HepG2 (cell line): Measurements from ENCODE around the gene CCDC142. TPM values are rescaled to one million over a fixed set of nuclear protein-coding genes. Genes with fewer than 3 reads are reported as not detected.
A peak's percentile ranks its signal among the peaks of the same experiment; 100 is the strongest.

Source experiments
- CAMTA2 ChIP-seq: sonication (generic); formaldehyde crosslinking; IDR thresholded peaks from 2 replicates; pipeline ENCODE4 v1.4.0; 2020; ENCODE audit warnings: mild to moderate bottlenecking, missing genetic modification reagents, borderline replicate concordance
- CBX2 ChIP-seq, 2 experiments: fragments of 200-600 bp in 1 of 2; sonication (generic); formaldehyde crosslinking in 1 of 2; IDR thresholded peaks; 2 replicates each; pipeline versions ENCODE4 v1.7.0 to v1.8.1; 2018 to 2022; ENCODE audit warnings: low read depth in 2 of 2, low read length in 1 of 2, mild to moderate bottlenecking in 1 of 2, missing genetic modification reagents in 1 of 2
- HNF4G ChIP-seq, 2 experiments: sonication (generic) in 1 of 2; formaldehyde crosslinking in 1 of 2; IDR thresholded peaks; 2 replicates each; pipeline versions ENCODE4 v1.4.0 to v1.6.1; 2011 to 2020; ENCODE audit warnings: borderline replicate concordance in 2 of 2, low read depth in 2 of 2, mild to moderate bottlenecking in 2 of 2, low read length in 1 of 2, missing genetic modification reagents in 1 of 2, moderate library complexity in 1 of 2
- MXI1 ChIP-seq: IDR thresholded peaks from 3 replicates; pipeline ENCODE4 v1.6.1; 2012; ENCODE audit warnings: low read depth, low read length, inconsistent platforms, borderline replicate concordance
- NCOA1 ChIP-seq: sonication (generic); formaldehyde crosslinking; IDR thresholded peaks from 2 replicates; pipeline ENCODE4 v1.9.0; 2021; ENCODE audit warnings: missing genetic modification reagents
- NFIB ChIP-seq: sonication (generic); formaldehyde crosslinking; IDR thresholded peaks from 2 replicates; pipeline ENCODE4 v1.9.0; 2021; ENCODE audit warnings: missing genetic modification reagents, mild to moderate bottlenecking, borderline replicate concordance
- PRPF4 ChIP-seq: fragments of 200-400 bp; formaldehyde crosslinking; IDR thresholded peaks from 2 replicates; pipeline ENCODE4 v1.6.1; 2016; ENCODE audit warnings: low read length, low read depth; ENCODE audit not compliant: poor library complexity, severe bottlenecking
- RBM22 ChIP-seq: fragments of 200-400 bp; formaldehyde crosslinking; optimal IDR thresholded peaks from 2 replicates; pipeline ENCODE3; 2017; ENCODE audit warnings: mild to moderate bottlenecking, low read length, moderate library complexity
- REXO4 ChIP-seq: sonication (generic); formaldehyde crosslinking; IDR thresholded peaks from 2 replicates; pipeline ENCODE4 v1.8.0; 2022; ENCODE audit warnings: missing genetic modification reagents, mild to moderate bottlenecking, borderline replicate concordance
- SNRNP70 ChIP-seq: fragments of 200-400 bp; formaldehyde crosslinking; IDR thresholded peaks from 2 replicates; pipeline ENCODE4 v1.6.1; 2017; ENCODE audit warnings: mild to moderate bottlenecking, low read depth, low read length, moderate library complexity
- TARDBP ChIP-seq: sonication (generic); formaldehyde crosslinking; IDR thresholded peaks from 2 replicates; pipeline ENCODE4 v1.8.0; 2022; ENCODE audit warnings: mild to moderate bottlenecking, missing genetic modification reagents
- ZNF232 ChIP-seq: sonication (generic); formaldehyde crosslinking; IDR thresholded peaks from 2 replicates; pipeline ENCODE4 v1.4.0; 2020; ENCODE audit warnings: missing genetic modification reagents, borderline replicate concordance
- ZNF333 ChIP-seq: sonication (generic); formaldehyde crosslinking; IDR thresholded peaks from 2 replicates; pipeline ENCODE4 v1.4.0; 2020; ENCODE audit warnings: mild to moderate bottlenecking, missing genetic modification reagents, borderline replicate concordance
- ZNF382 ChIP-seq: sonication (generic); formaldehyde crosslinking; IDR thresholded peaks from 2 replicates; pipeline ENCODE4 v1.5.0; 2020; ENCODE audit warnings: missing genetic modification reagents, mild to moderate bottlenecking, borderline replicate concordance
- polyA plus RNA-seq, 8 experiments: library from polyadenylated mRNA; depleted of rRNA in 3 of 8; stranded (reverse) in 7 of 8; unstranded in 1 of 8; fragments of >200 nt; fragmentation: Illumina TruSeq in 4 of 8; extraction: Trizol in 4 of 8; gene quantifications; 2 replicates each; pipeline versions ENCODE4 v1.2.1 to v1.2.3, GENCODE V29; 2011 to 2016; ENCODE audit warnings: low read depth in 4 of 8, missing spikeins in 1 of 8, mixed read lengths in 1 of 8; ENCODE audit not compliant: insufficient read depth in 1 of 8
- total RNA-seq, 5 experiments: library from RNA; depleted of rRNA; stranded (reverse); fragments of >200 nt; fragmentation: Illumina TruSeq; extraction: Trizol; gene quantifications; 2 replicates each; pipeline ENCODE4 v1.2.3, GENCODE V29; 2016; ENCODE audit warnings: low read depth in 1 of 5
- TF ChIP-seq, protein P1 (sequence below): sonication (generic); formaldehyde crosslinking; IDR thresholded peaks from 2 replicates; pipeline ENCODE4 v1.5.1; 2020; ENCODE audit warnings: mild to moderate bottlenecking, moderate library complexity, missing genetic modification reagents
- TF ChIP-seq, protein P2 (sequence below): sonication (generic); formaldehyde crosslinking; IDR thresholded peaks from 2 replicates; pipeline ENCODE4 v1.8.1; 2022; ENCODE audit warnings: low read depth, mild to moderate bottlenecking, missing genetic modification reagents
- TF ChIP-seq, protein P3 (sequence below): sonication (generic); formaldehyde crosslinking; IDR thresholded peaks from 2 replicates; pipeline ENCODE4 v1.4.0; 2020; ENCODE audit warnings: mild to moderate bottlenecking, missing genetic modification reagents, borderline replicate concordance

Gene CCDC142
- total and polyA plus RNA-seq, 2 of the 13 experiments (the other 11 are each of a cell fraction or from before 2014, with no cell fraction given): 14.7 to 30.4 TPM

DNA sequence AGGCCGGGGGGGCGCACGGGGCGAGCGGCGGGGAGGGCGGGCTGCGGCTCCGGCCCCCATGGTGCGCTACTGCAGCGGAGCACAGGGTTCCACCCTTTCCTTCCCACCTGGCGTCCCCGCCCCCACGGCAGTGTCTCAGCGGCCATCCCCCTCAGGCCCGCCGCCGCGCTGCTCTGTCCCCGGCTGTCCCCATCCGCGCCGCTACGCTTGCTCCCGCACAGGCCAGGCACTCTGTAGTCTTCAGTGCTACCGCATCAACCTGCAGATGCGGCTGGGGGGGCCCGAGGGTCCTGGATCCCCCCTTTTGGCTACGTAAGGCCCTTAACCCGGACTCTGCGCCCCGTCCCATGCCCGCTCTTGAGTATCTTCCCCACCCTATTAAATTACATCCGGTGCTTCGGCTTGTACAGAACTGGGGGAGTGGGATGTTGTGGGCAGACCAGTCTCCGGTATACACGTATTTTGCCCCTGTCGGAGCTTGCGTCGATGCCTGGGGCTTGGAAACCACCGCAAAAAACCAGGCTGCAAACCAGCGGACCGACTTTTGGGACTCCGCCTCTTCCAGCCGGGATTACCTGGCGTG, 25.2 kb downstream of the CCDC142 start (continued):
- TF ChIP-seq, protein P1, sequence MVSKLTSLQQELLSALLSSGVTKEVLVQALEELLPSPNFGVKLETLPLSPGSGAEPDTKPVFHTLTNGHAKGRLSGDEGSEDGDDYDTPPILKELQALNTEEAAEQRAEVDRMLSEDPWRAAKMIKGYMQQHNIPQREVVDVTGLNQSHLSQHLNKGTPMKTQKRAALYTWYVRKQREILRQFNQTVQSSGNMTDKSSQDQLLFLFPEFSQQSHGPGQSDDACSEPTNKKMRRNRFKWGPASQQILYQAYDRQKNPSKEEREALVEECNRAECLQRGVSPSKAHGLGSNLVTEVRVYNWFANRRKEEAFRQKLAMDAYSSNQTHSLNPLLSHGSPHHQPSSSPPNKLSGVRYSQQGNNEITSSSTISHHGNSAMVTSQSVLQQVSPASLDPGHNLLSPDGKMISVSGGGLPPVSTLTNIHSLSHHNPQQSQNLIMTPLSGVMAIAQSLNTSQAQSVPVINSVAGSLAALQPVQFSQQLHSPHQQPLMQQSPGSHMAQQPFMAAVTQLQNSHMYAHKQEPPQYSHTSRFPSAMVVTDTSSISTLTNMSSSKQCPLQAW (CRISPR knock-in tag): peak; percentile 59; the same call in 1 of the 2 replicates
- TF ChIP-seq ZNF333 (CRISPR knock-in tag): peak; percentile 30
- no peak for TF ChIP-seq ZNF382
- peak; percentile 30; the same call in 1 of the 2 replicates for TF ChIP-seq HNF4G (IDR thresholded peaks at IDR 0.05; ENCODE audit: borderline replicate concordance, low read depth, low read length)
- peak; percentile 28; the same call in 1 of the 2 replicates for TF ChIP-seq HNF4G (CRISPR knock-in tag; IDR thresholded peaks at IDR 0.05; ENCODE audit: borderline replicate concordance, low read depth)
- TF ChIP-seq REXO4 (CRISPR knock-in tag): no peak
- no peak for TF ChIP-seq SNRNP70
- TF ChIP-seq CBX2 (IDR thresholded peaks at IDR 0.05; ENCODE audit: low read depth, low read length): no peak
- TF ChIP-seq CBX2 (CRISPR knock-in tag; IDR thresholded peaks at IDR 0.05; ENCODE audit: low read depth): 0 out of 2 replicates have a peak, but pooled peaks have one; percentile 28
- TF ChIP-seq, protein P2, sequence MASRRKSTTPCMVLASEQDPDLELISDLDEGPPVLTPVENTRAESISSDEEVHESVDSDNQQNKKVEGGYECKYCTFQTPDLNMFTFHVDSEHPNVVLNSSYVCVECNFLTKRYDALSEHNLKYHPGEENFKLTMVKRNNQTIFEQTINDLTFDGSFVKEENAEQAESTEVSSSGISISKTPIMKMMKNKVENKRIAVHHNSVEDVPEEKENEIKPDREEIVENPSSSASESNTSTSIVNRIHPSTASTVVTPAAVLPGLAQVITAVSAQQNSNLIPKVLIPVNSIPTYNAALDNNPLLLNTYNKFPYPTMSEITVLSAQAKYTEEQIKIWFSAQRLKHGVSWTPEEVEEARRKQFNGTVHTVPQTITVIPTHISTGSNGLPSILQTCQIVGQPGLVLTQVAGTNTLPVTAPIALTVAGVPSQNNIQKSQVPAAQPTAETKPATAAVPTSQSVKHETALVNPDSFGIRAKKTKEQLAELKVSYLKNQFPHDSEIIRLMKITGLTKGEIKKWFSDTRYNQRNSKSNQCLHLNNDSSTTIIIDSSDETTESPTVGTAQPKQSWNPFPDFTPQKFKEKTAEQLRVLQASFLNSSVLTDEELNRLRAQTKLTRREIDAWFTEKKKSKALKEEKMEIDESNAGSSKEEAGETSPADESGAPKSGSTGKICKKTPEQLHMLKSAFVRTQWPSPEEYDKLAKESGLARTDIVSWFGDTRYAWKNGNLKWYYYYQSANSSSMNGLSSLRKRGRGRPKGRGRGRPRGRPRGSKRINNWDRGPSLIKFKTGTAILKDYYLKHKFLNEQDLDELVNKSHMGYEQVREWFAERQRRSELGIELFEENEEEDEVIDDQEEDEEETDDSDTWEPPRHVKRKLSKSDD: no peak
- no peak; the same call in 1 of the 2 replicates for TF ChIP-seq NFIB (CRISPR knock-in tag)
- peak; percentile 78; the same call in 1 of the 2 replicates for TF ChIP-seq NCOA1 (CRISPR knock-in tag)
- TF ChIP-seq PRPF4: no peak
- TF ChIP-seq, protein P3, sequence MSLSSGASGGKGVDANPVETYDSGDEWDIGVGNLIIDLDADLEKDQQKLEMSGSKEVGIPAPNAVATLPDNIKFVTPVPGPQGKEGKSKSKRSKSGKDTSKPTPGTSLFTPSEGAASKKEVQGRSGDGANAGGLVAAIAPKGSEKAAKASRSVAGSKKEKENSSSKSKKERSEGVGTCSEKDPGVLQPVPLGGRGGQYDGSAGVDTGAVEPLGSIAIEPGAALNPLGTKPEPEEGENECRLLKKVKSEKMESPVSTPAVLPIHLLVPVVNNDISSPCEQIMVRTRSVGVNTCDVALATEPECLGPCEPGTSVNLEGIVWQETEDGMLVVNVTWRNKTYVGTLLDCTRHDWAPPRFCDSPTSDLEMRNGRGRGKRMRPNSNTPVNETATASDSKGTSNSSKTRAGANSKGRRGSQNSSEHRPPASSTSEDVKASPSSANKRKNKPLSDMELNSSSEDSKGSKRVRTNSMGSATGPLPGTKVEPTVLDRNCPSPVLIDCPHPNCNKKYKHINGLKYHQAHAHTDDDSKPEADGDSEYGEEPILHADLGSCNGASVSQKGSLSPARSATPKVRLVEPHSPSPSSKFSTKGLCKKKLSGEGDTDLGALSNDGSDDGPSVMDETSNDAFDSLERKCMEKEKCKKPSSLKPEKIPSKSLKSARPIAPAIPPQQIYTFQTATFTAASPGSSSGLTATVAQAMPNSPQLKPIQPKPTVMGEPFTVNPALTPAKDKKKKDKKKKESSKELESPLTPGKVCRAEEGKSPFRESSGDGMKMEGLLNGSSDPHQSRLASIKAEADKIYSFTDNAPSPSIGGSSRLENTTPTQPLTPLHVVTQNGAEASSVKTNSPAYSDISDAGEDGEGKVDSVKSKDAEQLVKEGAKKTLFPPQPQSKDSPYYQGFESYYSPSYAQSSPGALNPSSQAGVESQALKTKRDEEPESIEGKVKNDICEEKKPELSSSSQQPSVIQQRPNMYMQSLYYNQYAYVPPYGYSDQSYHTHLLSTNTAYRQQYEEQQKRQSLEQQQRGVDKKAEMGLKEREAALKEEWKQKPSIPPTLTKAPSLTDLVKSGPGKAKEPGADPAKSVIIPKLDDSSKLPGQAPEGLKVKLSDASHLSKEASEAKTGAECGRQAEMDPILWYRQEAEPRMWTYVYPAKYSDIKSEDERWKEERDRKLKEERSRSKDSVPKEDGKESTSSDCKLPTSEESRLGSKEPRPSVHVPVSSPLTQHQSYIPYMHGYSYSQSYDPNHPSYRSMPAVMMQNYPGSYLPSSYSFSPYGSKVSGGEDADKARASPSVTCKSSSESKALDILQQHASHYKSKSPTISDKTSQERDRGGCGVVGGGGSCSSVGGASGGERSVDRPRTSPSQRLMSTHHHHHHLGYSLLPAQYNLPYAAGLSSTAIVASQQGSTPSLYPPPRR: no peak
- TF ChIP-seq MXI1: 0 out of 3 replicates have a peak, but pooled peaks have one; percentile 45
- no peak for TF ChIP-seq CAMTA2
- TF ChIP-seq RBM22: no peak
- TF ChIP-seq TARDBP: peak; percentile 92
- TF ChIP-seq ZNF232 (CRISPR knock-in tag): peak; percentile 71
